ENCODE results near the gene HLA-DPB1.

The HLA-DPB1 gene

DNA sequence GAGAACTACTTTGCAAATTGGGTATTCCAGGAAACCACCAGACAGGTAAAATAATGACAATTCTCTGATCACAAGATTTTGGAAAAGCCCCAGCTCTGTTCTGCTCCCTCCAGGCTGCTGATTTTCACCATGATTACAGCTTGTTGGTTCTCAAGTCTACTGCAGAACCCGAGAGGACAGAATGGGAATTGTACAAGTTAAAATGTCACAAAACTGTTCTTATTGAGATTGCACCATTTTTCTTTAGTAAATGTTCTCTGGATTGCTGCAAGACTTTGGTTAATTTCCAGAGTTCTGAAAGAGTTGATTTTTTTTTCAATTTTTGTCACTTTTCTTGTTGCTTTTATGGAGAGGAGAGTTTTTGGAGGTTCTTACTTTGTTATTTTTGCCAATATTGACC is 39.3 kb upstream of the HLA-DPB1 start:
- no peak for TF ChIP-seq CTCF (IDR thresholded peaks at IDR 0.05; ENCODE audit: control extremely low read depth, extremely low read depth, low read depth, missing control alignments)
- ChIA-PET CTCF (interaction anchor here (1.1 to 1.5 kb wide), 3 partner anchors 21 to 90 kb away, joined by 3 read pairs; no protein-coding TSS in a partner anchor), POLR2A (no interaction called here)
- no peak for DNase-seq (ENCODE audit: extremely low spot score)

DNA sequence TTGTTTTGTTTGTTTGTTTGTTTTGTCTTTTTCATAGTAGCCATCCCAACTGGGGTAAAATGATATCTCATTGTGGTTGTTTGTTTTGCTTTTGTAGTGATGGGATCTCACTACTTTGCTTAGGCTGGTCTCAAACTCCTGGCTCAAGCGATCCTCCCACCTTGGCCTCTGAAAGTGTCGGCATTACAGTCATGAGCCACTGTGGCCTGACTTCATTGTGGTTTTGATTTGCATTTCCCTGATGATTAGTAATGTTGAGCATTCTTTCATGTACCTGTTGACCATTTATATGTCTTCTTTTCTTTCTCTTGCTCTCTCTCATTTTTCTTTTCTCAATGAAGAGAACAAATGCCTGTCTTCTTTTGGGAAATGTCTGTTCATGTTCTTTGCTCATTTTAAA is 35.6 kb upstream of the HLA-DPB1 start:
- POLR2A ChIA-PET, result no interaction called here

DNA sequence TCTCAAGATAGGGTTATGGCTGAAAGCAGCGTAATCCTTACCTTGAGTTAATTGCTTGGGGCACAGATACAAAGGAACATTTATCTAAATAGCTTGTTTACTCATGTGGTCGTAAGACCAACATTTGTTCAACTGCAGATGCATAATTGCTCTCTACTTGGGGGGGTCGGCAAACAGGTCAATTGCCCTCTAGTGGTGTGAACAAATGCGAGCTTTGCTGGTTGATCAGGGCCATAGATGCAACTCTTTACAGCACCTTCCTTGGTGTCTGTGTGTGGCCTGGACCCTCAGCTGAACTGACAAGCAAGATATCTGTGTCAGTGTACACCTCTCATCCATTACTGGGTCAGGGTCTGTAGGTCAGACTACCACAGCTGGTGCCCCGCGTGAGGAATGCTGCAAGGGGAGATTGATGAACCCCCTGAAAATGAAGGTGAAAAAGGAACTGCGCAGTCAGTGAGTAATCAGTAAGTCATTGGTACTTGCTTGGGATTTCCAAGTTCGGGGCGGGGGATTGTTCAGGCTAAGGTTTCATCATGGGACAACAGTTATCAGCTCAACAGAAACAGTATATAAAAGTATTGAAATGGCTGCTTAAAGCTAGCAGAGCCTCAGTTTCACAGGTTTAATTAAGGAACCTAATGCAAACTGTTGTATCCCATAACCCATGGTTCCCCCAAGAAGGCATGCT is 26.3 kb upstream of the HLA-DPB1 start:
- CTCF ChIA-PET, result interaction anchor here (0.9 to 7.0 kb wide), 16 partner anchors 8 to 112 kb away, joined by 3 to 39 read pairs (median 4); partner anchors contain the start of genes HLA-DPA1 and HLA-DPB1
- POLR2A ChIA-PET, result no interaction called here
- no peak for DNase-seq (ENCODE audit: extremely low spot score)
- peak; percentile 17 for TF ChIP-seq CTCF (IDR thresholded peaks at IDR 0.05; ENCODE audit: control extremely low read depth, extremely low read depth, low read depth, missing control alignments)

More for the DNA sequence above, 35.6 kb upstream of the HLA-DPB1 start:
- CTCF ChIA-PET, result interaction anchor here (1.1 to 1.6 kb wide), 3 partner anchors 8 to 24 kb away, joined by 3 to 11 read pairs (median 3); no protein-coding TSS in a partner anchor
- no peak for DNase-seq (ENCODE audit: extremely low spot score)
- no peak for TF ChIP-seq CTCF (IDR thresholded peaks at IDR 0.05; ENCODE audit: control extremely low read depth, extremely low read depth, low read depth, missing control alignments)

GRCh38 chr6:33050014-33050810 is 25.6 kb upstream of the HLA-DPB1 start:
- TF ChIP-seq CTCF (IDR thresholded peaks at IDR 0.05; ENCODE audit: control extremely low read depth, extremely low read depth, low read depth, missing control alignments), result no peak
- no peak for DNase-seq (ENCODE audit: extremely low spot score)
- ChIA-PET POLR2A (no interaction called here), CTCF (interaction anchor here (0.9 to 7.0 kb wide), 13 partner anchors 9 to 111 kb away, joined by 3 to 39 read pairs (median 4); partner anchors contain the start of genes HLA-DPA1 and HLA-DPB1)

DNA sequence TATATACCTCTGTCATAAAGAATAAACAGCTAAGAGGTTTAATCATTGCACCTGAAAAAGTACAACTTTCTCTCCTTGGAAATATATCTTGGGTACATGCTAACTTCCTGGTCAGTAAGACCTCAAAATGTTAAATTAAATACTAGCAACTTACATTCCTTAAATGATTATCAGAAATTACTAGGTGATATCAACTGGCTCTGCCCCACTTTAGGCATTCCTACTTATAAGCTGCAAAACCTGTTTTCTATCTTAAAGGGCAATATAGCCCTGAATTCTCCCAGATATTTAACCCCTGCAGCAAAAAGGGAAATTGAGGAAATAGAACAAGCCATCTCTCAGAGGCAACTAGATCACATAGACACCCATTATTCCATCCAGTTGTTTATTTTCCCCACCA is 23.2 kb upstream of the HLA-DPB1 start:
- no peak for DNase-seq (ENCODE audit: extremely low spot score)
- no peak for TF ChIP-seq CTCF (IDR thresholded peaks at IDR 0.05; ENCODE audit: control extremely low read depth, extremely low read depth, low read depth, missing control alignments)
- ChIA-PET POLR2A (no interaction called here), CTCF (interaction anchor here (1.2 to 7.0 kb wide), 4 partner anchors 13 to 68 kb away, joined by 3 to 39 read pairs (median 4); no protein-coding TSS in a partner anchor)

GRCh38 chr6:33053230-33053629 is 22.6 kb upstream of the HLA-DPB1 start:
- POLR2A ChIA-PET, result no interaction called here
- TF ChIP-seq CTCF (IDR thresholded peaks at IDR 0.05; ENCODE audit: control extremely low read depth, extremely low read depth, low read depth, missing control alignments), result no peak
- CTCF ChIA-PET, result interaction anchor here (1.5 kb wide), 1 partner anchor 69 kb away, joined by 4 read pairs; no protein-coding TSS in a partner anchor
- DNase-seq (ENCODE audit: extremely low spot score), result no peak
